Measurements from ENCODE around the gene CEACAM19.
"Not testable (repeated sequence)": the region's sequence is repeated elsewhere in the genome, so short reads cannot be mapped to it uniquely, and the experiment has no call there.

Gene CEACAM19

DNA sequence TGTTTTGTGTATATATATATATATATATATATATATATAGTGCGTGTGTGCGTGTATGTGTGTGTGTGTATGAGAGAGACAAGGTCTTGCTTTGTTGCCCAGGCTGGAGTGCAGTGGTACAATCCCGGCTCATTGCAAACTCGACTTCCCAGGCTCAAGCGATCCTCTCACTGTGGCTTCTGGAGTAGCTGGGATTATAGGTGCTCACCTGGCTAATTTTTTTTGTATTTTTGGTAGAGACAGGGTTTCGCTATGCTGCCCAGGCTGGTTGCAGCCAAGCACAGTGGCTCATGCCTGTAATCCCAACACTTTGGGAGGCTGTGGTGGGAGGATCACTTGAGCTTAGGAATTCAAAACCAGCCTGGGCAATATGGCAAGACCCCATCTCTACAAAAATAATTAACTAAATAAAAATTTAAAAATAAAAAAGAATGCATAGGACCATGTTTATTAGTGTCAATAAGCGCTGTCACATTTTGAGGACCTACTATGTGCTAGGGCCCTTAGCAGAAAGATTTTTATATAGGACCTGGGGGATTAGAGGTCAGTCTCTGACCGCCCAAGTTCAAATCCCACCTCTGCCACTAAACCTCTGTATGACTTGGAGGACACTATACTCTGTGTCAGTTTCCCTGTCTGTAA lies 25.8 kb upstream of the CEACAM19 start:
- no peak for DNase-seq (ENCODE audit: low read depth)

DNA sequence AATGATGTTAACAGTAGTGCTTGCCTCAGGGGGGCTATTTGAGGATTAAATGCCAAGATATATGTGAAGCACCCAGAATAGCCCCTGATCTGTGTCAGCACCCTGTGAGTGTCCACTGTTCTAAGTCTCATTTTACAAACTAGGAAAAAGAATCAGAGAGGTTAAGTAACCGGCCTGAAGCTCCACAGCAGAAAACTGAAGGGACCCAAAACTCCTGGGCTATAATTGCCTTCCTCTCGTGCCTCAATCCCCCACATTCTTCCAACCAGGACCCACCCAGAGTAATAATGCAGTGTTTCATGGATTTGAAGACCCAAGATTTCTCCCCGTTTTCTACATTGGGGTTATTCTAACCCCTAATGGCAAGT lies 25.2 kb upstream of the CEACAM19 start:
- no peak for DNase-seq (ENCODE audit: low read depth)

GRCh38 chr19:44647144-44647543 lies 24.1 kb upstream of the CEACAM19 start:
- no peak for DNase-seq (ENCODE audit: low read depth)

DNA sequence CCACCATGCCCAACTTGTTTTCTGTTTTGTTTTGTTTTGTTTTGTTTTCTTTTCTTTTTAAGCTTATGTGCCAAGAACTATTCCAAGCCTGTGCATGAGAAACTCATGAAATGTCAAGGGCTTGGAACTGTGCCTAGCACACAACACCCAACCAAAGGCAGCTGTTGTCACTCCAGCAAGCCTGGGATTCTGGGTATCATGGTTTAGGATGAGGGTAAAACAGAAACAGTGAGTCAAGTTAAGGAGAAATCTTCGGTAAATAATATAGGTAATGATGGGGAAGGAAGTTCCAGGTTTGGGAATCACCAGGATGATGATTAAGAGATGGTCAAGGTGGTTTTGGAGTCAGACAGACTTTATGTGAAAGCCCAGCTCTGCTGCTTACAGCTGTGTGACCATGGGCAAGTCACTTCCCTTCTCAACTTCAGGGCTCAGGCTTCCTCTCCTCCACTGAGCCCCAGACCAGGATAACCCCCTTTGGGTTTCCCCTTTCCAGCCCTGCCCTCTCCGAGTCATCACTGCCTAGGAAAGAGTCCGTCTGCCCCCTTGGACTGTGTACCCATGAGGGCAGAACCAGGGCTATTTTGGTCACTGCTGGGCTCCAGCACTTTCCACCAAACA lies 22.5 kb upstream of the CEACAM19 start:
- DNase-seq (ENCODE audit: low read depth) = no peak

GRCh38 chr19:44649578-44650145 lies 21.6 kb upstream of the CEACAM19 start:
- no peak for DNase-seq (ENCODE audit: low read depth)

DNA sequence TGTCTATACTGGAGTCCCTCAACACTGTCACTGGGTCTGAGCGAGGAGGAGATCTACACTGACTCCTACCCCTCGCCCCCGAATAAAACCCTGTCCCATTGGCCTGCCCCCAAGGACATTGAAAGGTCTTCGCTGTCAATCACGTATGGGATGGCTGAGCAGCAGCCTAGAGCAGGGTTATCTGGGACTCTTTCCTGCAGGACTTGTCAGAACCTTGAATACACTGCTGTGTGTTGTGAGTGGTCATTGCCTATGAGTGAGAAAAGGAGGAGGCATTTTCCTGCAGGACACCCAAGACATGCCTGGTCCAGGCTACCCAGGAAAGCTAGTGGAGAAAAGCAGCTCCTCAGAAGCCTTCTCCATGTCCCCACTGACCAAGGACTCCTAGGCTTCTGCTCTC lies 17.9 kb upstream of the CEACAM19 start:
- no peak for DNase-seq (ENCODE audit: low read depth)

DNA sequence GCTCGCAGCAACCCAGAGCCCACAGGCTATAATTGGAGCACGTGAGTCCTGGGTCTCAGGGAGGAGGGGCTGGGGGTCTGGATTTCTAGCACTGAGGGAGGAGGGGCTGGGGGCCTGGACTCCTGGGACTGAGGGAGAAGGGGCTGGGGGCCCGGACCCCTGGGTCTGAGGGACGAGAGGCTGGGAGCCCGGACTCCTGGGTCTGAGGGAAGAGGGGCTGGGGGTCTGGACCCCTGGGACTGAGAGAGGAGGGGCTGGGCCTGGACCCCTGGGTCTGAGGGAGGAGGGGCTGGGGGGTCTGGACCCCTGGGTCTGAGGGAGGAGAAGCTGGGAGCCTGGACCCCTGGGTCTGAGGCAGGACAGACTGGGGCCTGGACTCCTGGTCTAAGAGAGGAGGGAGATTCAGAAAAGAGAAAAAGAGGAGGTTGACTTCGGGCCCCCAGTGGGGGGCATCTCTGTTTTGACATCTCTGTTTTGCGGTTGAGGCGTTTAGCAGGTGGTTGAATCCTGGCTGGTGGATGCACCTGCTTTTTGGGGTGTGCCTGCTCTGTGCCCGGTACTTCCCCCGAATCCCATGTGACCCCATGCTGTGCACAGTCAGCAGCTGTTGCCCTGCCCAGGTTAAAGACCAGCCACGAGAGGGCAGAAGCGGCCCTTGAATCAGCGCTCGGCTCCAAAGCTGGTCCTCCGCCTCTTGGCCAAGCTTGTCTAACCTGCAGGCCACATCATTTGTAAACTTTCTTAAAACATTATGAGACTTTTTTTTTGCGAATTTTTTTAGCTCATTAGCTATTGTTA lies 17.1 kb upstream of the CEACAM19 start:
- peak; percentile 47 for DNase-seq (ENCODE audit: low read depth)

DNA sequence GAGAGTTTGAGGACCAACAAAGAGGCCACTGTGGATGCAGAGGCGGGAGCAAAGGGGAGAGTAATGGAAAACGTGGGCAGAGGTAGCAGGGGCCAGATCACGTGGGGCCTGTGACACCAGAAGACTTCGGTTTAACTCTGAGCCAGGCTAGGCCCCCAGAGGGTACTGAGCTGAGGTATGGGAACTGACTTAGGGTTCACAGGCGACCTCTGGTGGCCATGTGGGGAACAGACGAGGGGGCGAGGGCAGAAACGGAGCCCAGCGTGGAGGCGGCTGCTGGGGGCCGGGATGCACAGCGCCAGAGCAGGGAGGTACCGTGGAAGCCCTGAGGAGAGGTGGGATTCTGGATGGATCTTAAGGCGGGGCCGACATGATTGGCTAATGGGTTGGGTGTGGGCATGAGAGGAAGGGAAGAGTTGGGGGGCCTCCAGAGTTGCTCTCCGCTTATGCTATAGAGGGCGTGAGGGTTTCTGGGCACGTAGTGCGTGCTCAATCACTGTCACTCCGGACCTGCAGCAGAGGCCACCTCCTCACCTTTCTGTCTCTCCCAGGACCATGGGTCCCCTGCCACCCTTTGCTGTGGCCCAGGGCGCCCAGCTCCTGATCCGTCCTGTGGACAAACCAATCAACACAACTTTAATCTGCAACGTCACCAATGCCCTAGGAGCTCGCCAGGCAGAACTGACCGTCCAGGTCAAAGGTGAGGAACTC lies 13.9 kb upstream of the CEACAM19 start:
- DNase-seq (ENCODE audit: low read depth) = peak; percentile 39

DNA sequence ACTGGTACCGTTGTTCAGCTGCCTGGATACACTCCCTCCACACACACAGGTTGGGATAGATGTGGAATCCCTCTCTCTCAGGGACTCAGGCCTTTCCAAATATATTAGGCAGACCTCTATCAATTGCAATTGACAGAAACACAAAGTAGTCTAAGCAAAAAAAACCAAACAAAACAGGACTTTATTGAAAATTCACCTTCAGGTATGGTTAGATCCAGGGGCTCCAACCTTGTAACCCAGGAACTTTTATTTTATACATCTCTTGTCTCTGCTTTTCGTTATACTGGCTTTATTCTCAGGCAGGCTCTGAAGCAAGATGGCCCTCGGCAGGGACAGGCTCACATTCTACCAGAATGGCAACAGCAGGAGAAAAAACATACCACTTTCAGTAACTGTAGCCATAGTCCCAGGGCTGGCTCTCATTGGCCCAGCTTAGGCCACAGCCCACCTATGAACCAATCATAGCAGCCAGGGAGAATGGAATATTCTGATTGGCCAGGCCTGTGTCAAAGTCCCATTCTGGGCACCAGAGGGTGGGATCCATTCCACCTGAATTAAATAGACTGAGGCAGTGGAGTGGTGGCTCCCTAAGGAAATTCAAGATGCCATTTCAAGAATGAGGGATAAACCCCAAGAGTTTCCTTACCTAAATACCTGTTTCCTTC lies 13.1 kb upstream of the CEACAM19 start:
- no peak for DNase-seq (ENCODE audit: low read depth)

GRCh38 chr19:44660081-44660480 lies 11.2 kb upstream of the CEACAM19 start:
- DNase-seq (ENCODE audit: low read depth) = no peak

- no peak for DNase-seq (ENCODE audit: low read depth)
These were observed 10.1 kb upstream of the CEACAM19 start for GRCh38 chr19:44661205-44661604.

DNA sequence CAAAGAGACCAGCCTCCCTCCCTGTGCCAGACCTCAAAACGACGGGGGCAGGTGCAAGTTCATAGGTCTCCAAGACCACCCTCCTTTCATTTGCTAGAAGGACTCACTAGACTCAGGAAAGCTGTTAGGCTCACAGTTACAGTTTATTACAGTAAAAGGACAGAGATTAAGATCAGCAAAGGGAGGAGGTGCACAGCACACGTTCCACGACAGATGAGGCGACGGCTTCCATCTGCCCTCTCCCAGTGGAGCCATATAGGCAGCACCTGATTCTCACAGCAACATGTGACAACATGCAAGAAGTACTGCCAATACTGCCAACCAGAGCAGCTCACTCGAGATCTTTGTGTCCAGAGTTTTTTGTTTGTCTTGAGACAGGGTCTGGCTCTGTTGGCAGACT lies 9.4 kb upstream of the CEACAM19 start:
- DNase-seq (ENCODE audit: low read depth) = no peak

- no peak for DNase-seq (ENCODE audit: low read depth)
These were observed 8.4 kb upstream of the CEACAM19 start for GRCh38 chr19:44662691-44663385.

DNA sequence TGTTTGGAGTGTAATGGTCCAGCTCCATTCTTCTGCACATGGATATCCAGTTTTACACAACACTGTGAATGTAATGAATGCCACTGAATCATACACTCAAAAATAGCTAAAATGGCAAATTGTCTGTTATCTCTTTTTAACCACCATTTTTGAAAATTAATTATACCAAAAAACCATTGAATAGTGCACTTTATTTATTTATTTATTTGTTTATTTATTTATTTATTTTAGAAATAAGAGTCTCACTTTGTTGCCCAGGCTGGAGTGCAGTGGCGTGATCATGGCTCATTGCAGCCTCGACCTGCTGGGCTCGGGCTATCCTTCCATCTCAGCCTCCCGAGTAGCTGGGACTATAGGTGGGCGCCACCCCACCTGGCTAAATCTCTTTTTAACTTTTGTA lies 7.3 kb upstream of the CEACAM19 start:
- DNase-seq (ENCODE audit: low read depth) = no peak

DNA sequence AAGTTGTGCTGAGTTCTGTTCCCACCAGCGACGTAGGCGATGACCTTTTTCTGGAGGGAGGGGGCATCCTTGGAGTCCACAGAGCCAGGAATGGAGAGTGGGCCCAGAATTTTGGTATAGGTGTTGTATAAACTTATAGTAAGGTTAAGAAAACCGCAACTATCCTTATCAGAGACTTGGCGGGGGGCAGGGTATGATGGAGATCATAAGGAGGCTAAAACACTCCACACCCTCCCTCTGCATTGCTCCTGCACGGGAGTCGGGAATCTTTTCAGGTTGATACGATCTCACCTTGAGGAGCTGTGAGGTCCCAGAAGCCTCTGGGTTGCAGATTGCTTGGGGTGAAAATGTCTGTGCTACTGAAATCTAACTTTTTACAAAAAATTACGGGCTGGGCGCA lies 6.3 kb upstream of the CEACAM19 start:
- no peak for DNase-seq (ENCODE audit: low read depth)

GRCh38 chr19:44666852-44667556 lies 4.3 kb upstream of the CEACAM19 start:
- DNase-seq (ENCODE audit: low read depth) = no peak

DNA sequence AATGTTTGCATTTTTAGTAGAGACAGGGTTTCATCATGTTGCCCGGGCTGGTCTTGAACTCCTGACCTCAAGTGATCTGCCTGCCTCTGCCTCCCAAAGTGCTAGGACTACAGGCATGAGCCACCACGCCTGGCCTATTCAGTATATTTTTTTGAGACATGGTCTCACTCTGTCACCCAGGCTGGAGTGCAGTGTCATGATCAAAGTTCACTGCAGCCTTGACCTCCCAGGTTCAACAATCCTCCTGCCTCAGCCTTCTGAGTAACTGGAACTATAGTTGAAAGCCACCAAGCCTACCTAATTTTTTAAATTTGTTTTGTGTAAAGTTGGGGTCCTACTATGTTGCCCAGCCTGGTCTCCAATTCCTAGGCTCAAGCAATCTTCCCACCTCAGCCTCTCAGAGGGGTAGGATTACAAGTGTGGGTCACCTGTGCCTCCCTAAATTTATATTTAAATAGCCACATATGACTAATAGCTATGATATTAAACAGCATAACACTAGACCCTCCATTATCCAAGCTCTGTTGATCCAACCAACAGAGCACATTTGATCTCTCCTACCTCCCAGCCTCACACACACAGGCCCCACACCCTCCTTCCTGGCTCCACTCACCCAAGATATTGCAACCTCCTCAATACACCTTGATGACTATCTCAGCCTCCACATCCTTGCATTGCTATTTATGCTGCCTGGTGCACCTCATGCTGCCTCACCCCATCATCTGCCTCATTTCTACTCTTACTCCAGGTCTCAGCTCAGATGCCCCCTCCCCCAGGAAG lies 2.1 kb upstream of the CEACAM19 start:
- DNase-seq (ENCODE audit: low read depth) = no peak

GRCh38 chr19:44670027-44670426 lies 1.3 kb upstream of the CEACAM19 start:
- not testable (repeated sequence) for DNase-seq (ENCODE audit: low read depth)

- DNase-seq (ENCODE audit: low read depth) = no peak
These were observed 944 bp downstream of the CEACAM19 start for GRCh38 chr19:44672226-44672625.

DNA sequence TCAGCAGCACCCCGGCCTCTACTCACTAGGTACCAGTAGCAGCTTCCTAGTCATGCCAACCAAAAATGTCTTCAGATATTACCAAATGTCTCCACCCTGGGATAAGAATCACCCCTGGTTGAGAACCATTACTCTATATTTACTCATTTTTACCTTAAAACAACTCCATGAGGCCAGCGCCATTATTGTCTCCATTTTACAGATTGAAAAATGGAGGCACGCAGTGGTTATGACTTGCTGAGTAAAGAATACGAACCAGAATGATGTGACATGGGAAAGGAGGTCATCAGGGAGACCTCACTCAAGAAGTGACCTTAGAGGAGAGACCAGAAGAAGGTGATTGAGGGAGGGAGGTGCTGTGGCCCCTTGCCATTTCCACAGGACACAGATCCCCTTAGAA lies 2.2 kb downstream of the CEACAM19 start:
- DNase-seq (ENCODE audit: low read depth) = no peak
